Measurements from ENCODE around the gene HOXD9.

GRCh38 chr2:176160986-176161824, 38.7 kb downstream of the HOXD9 start:
- no peak for TF ChIP-seq POLR2A (IDR thresholded peaks at IDR 0.05)
- TF ChIP-seq CTCF (IDR thresholded peaks at IDR 0.05), result no peak
- no peak for TF ChIP-seq EP300 (IDR thresholded peaks at IDR 0.05)
- TF ChIP-seq POLR2AphosphoS5 (IDR thresholded peaks at IDR 0.05), result no peak
